ENCODE data around the gene LMOD3.

Gene LMOD3

DNA sequence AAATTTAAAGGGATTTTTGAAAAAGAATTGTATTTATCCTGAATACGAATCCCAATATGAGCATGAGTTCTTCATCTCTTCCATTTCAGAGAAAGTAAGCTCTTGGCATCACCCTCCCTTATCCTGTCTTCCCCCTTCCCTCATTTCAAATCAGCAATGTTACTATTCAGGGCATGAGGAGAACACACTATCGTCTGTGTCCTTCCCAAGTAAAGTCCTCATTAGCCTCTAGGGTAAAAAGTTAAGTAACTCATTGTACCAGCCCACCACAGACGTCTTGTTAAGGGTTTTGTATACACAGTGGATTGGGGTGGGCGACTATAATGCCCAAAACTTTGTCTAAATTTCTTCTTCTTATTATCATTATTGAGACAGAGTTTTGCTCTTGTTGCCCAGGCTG is 22.8 kb downstream of the LMOD3 start:
- TF ChIP-seq, protein P1, sequence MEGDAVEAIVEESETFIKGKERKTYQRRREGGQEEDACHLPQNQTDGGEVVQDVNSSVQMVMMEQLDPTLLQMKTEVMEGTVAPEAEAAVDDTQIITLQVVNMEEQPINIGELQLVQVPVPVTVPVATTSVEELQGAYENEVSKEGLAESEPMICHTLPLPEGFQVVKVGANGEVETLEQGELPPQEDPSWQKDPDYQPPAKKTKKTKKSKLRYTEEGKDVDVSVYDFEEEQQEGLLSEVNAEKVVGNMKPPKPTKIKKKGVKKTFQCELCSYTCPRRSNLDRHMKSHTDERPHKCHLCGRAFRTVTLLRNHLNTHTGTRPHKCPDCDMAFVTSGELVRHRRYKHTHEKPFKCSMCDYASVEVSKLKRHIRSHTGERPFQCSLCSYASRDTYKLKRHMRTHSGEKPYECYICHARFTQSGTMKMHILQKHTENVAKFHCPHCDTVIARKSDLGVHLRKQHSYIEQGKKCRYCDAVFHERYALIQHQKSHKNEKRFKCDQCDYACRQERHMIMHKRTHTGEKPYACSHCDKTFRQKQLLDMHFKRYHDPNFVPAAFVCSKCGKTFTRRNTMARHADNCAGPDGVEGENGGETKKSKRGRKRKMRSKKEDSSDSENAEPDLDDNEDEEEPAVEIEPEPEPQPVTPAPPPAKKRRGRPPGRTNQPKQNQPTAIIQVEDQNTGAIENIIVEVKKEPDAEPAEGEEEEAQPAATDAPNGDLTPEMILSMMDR (IDR thresholded peaks at IDR 0.05; ENCODE audit: low read depth, low read length, missing control alignments), result no peak
- H3K4me3 ChIP-seq (ENCODE audit: low read depth, low read length), result no peak overlapping the region
- DNase-seq, result no peak
- H3K27me3 ChIP-seq (replicated peaks), result no peaks in the 10 kb centered on the region
- H3K27ac ChIP-seq, result no peak overlapping the region
- peaks cover 35% of the 10 kb centered on the region for H3K36me3 ChIP-seq (replicated peaks)
- in situ Hi-C loops (cut with HindIII; ENCODE audit: low pct_ligation_motif_present, low sequenced_read_pairs), result no loop called here

DNA sequence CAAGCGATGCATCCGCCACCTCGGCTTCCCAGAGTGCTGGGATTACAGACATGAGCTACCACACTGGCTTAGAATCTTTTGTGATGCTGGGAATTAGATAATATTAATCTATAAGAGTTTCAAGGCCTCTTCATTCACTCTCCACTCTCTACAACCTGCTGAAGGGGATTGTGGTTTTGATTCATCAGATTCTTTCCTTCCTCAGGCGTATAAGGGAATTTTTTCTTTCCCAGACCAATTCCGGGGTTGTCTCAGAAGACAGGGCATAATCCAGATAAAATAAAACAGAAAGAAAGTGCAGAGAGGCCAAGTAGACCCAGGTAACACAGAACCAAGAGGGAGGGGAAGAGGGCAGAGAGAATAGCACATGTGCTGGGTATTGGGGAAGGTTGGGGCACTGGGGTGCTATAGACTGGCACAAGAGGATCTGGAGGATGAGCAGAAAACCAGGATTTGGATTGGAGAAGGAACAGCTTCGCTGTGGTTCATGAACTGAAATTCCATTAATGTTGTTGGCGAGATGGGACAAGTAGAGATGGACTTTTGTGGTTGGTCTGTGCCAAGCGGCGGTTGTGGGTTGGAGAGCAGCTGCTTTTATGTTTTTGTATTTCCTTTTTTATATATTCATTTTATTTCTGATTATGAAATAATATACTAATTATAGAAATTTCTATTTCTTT is 24.8 kb downstream of the LMOD3 start:
- no peak for DNase-seq
- no peak overlapping the region for H3K27ac ChIP-seq
- TF ChIP-seq, protein P1 (IDR thresholded peaks at IDR 0.05; ENCODE audit: low read depth, low read length, missing control alignments), result no peak
- H3K36me3 ChIP-seq (replicated peaks), result peaks cover 15% of the 10 kb centered on the region
- H3K27me3 ChIP-seq (replicated peaks), result no peaks in the 10 kb centered on the region
- H3K4me3 ChIP-seq (ENCODE audit: low read depth, low read length), result no peak overlapping the region
- in situ Hi-C loops (cut with HindIII; ENCODE audit: low pct_ligation_motif_present, low sequenced_read_pairs), result no loop called here

DNA sequence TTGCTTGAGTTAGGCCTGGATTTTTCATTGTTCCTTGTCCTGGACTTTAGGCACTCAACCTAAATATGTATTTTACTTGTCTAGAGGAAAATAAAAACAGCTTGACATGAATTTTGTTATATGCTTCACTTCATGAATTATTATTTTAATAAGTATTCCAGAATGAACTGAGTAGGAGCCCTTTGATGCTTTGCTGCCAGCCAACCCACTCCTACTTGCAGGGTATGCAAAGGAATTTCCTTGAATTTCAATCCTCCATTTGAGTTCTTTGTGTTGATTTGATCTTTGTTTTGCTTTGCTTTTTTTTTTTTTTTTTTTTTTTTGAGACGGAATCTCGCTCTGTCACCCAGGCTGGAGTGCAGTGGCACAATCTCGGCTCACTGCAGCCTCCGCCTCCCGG is 26.1 kb downstream of the LMOD3 start:
- H3K36me3 ChIP-seq (replicated peaks), result peaks cover 6% of the 10 kb centered on the region
- H3K27me3 ChIP-seq (replicated peaks), result no peaks in the 10 kb centered on the region
- DNase-seq, result no peak
- H3K27ac ChIP-seq, result no peak overlapping the region
- in situ Hi-C loops (cut with HindIII; ENCODE audit: low pct_ligation_motif_present, low sequenced_read_pairs), result no loop called here
- TF ChIP-seq, protein P1 (IDR thresholded peaks at IDR 0.05; ENCODE audit: low read depth, low read length, missing control alignments), result no peak
- H3K4me3 ChIP-seq (ENCODE audit: low read depth, low read length), result no peak overlapping the region

DNA sequence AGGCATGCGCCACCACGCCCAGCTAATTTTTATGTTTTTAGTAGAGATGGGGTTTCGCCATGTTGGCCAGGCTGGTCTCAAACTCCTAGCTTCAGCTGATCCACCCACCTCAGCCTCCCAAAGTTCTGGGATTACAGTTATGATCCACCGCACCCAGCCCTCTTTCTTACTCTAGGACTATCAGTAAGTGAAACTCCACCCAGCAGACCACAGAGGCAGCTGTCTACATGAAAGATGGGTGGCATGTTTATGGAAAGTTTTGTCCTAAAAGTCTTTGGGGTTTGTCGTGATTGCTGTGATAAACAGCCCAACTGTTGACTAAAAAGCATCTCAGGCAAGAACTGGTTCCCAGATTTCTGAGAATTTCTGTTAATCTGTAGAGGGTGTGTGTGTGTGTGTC is 26.8 kb downstream of the LMOD3 start:
- DNase-seq, result no peak
- Histone ChIP-seq H3K4me3 (ENCODE audit: low read depth, low read length) (no peak overlapping the region), H3K27ac (no peak overlapping the region), H3K36me3 (replicated peaks) (peaks cover 6% of the 10 kb centered on the region), H3K27me3 (replicated peaks) (no peaks in the 10 kb centered on the region)
- TF ChIP-seq, protein P1 (IDR thresholded peaks at IDR 0.05; ENCODE audit: low read depth, low read length, missing control alignments), result no peak
- in situ Hi-C loops (cut with HindIII; ENCODE audit: low pct_ligation_motif_present, low sequenced_read_pairs), result no loop called here

DNA sequence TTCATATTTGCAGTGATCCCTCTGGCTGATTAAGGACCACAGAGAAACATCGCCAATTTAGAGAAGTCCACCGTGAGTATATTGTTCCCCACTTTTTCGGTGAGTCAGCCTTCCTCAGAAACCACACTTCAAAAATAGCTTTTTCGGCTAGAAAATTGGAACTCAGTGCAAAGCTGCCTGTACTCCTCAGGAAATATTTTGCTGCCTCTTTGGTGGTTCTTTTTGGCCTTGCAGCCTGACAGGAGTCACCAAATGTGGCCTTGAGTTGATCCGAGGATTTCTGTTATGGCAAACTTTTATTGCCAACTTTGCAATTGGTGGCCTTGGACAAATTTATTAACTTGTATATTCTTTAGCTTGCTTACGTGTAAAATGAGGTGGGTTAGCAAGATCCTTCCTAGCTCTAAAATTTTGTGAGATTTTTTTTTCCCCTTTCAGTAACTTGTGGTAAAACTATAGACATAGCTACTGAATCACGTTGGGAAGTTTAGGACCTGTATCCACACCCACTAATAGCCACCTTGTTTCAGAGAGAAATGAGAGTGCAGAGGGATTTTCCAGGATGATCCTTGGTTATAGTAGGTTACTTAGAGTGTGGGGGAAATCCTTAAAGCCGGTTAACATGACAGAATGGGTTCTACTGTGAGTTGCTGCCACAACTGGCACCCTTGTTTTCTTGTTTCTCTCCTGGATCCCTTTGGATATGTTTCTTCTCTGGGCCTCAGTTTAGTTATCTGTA is 27.8 kb downstream of the LMOD3 start:
- in situ Hi-C loops (cut with HindIII; ENCODE audit: low pct_ligation_motif_present, low sequenced_read_pairs), result no loop called here
- peak; percentile 22 for DNase-seq
- TF ChIP-seq, protein P1 (IDR thresholded peaks at IDR 0.05; ENCODE audit: low read depth, low read length, missing control alignments), result no peak
- H3K4me3 ChIP-seq (ENCODE audit: low read depth, low read length), result no peak overlapping the region
- no peaks in the 10 kb centered on the region for H3K27me3 ChIP-seq (replicated peaks)
- peaks cover 2% of the 10 kb centered on the region for H3K36me3 ChIP-seq (replicated peaks)
- no peak overlapping the region for H3K27ac ChIP-seq
